C4-2B (cell line): Measurements from ENCODE around the gene XPO5.

Source experiments
- H3K27ac ChIP-seq: fragments of 450-650 bp; 2 replicates; pipeline ENCODE4 v1.5.1; 2017
- ZFX ChIP-seq: fragments of 450-650 bp; IDR thresholded peaks from 2 replicates; pipeline ENCODE4 v1.6.1; 2017
- TF ChIP-seq, protein P1 (sequence below): fragments of 450-650 bp; conservative IDR thresholded peaks from 2 replicates; pipeline ENCODE4 v1.5.1; 2017; ENCODE audit warnings: mild to moderate bottlenecking

The XPO5 gene

DNA sequence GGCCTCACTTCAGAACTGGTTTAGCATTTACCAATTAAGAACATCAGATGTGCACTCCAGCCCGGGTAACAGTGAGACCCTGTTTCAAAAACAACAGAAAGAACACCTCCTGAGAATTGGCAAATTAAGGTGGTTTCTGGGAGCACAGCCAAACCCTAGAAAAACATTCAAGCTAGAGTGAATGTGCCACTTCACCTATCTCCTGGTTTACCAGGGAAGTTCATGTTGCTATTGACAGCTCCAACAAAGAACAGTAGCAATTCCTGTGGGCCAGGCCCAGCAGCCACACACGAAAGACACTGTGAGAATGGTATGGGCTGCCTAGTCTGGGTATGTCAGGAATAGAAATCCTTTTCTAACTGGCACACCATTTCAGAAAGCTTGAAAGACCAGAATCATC, 54.0 kb downstream of the XPO5 start:
- H3K27ac ChIP-seq = no peak overlapping the region
- TF ChIP-seq, protein P1, sequence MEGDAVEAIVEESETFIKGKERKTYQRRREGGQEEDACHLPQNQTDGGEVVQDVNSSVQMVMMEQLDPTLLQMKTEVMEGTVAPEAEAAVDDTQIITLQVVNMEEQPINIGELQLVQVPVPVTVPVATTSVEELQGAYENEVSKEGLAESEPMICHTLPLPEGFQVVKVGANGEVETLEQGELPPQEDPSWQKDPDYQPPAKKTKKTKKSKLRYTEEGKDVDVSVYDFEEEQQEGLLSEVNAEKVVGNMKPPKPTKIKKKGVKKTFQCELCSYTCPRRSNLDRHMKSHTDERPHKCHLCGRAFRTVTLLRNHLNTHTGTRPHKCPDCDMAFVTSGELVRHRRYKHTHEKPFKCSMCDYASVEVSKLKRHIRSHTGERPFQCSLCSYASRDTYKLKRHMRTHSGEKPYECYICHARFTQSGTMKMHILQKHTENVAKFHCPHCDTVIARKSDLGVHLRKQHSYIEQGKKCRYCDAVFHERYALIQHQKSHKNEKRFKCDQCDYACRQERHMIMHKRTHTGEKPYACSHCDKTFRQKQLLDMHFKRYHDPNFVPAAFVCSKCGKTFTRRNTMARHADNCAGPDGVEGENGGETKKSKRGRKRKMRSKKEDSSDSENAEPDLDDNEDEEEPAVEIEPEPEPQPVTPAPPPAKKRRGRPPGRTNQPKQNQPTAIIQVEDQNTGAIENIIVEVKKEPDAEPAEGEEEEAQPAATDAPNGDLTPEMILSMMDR = no peak
- TF ChIP-seq ZFX = no peak

GRCh38 chr6:43520097-43520496, 55.7 kb downstream of the XPO5 start:
- TF ChIP-seq, protein P1 = no peak
- TF ChIP-seq ZFX = no peak
- no peak overlapping the region for H3K27ac ChIP-seq

- no peak for TF ChIP-seq ZFX
- TF ChIP-seq, protein P1 = no peak
- peak overlapping the region; percentile 84 for H3K27ac ChIP-seq
Measured at GRCh38 chr6:43517505-43518357, 58.1 kb downstream of the XPO5 start.

DNA sequence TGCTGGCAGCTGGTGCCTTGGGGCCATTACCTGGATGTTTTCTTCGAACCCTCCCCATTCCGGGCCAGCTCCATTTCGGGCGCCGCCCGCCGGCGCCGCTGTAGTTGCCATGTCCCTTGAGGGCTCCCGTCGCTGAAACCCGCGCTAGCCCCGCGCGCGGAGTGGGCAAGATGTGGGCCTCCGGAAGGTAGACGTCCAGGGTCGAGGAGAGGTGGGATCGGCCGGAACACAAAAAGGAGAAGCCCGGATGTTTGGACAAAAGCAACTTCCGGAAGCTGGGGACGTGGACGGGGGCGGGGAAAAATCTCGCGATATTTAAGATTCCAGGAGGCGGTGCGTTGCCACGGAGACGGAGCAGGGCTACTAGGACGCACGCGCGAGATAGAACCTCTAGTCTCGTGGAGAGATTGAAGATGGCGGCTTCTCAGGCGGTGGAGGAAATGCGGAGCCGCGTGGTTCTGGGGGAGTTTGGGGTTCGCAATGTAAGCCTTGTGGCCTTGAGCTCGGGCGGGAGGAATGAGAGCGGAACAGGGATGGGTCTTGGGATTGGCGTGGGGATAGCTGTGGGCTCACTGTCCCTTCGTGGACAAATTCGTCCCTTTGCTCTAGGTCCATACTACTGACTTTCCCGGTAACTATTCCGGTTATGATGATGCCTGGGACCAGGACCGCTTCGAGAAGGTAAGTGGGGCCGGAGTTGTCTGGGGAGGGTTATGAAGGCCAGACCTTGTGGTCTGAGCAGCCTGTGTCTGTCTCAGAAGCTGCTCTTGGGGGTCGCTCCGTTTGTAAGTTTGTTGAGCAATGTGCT, 58.9 kb downstream of the XPO5 start, which contains the start of the genes POLR1C and YIPF3:
TSS of gene POLR1C (plus strand) at position 393 of the 808 bp plus-strand sequence. CDS start at position 414, 21 bp downstream.
TSS of gene YIPF3 (minus strand) at position 230 of the 808 bp plus-strand sequence. CDS start at position 111, 119 bp downstream.
- H3K27ac ChIP-seq = peak within 1 kb of the TSS; percentile 84
- no peak; the same call in 1 of the 2 replicates for TF ChIP-seq ZFX
- TF ChIP-seq, protein P1 = no peak

DNA sequence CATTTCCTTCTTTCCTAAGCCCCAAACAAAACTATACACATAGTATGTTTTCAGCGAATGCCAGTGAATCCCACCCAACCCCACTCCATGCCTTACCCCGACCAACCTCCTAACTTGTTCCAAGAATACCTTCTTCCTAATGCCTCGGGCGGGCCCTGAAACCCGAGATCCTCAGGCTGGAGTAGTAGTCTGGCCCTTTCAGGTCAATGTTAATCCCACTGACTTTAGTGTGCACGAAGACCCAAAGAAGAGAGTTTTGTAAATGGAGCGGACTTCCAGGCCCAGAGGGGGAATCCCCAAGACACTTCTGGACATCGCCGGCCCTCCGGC, 59.5 kb downstream of the XPO5 start:
- TF ChIP-seq ZFX = 0 out of 2 replicates have a peak, but pooled peaks have one; percentile 63
- TF ChIP-seq, protein P1 = no peak
- H3K27ac ChIP-seq = peak overlapping the region; percentile 84

DNA sequence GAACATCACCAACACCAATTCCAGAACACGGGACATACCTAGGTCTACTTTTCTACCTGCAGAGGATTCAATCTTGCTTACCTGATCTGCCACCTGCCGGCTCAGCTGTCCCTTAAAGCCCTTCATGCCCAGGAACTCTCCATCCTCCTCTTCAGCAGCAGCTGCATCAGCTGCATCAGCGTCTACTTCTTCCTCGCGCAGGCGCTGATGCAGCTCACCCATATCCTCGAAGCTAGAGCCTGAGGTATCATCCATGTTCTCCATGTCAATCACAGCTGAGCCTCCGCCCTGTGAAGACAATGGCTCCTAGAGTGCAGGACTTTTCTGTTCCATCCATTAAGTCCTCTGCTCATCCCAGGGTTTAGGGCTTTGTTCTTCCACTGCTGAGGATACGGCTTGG, 60.0 kb downstream of the XPO5 start:
- peak overlapping the region; percentile 84 for H3K27ac ChIP-seq

More for the DNA sequence above, 60.0 kb downstream of the XPO5 start:
- TF ChIP-seq, protein P1 = no peak
- no peak for TF ChIP-seq ZFX
